ENCODE results near the gene POTEH. TPM values are rescaled to one million over a fixed set of nuclear protein-coding genes. Genes with fewer than 3 reads are reported as not detected.
"Not testable (repeated sequence)": the region's sequence is repeated elsewhere in the genome, so short reads cannot be mapped to it uniquely, and the experiment has no call there.

Gene POTEH
- total and polyA plus RNA-seq, 5 donors from 2014 or later, result not detected

DNA sequence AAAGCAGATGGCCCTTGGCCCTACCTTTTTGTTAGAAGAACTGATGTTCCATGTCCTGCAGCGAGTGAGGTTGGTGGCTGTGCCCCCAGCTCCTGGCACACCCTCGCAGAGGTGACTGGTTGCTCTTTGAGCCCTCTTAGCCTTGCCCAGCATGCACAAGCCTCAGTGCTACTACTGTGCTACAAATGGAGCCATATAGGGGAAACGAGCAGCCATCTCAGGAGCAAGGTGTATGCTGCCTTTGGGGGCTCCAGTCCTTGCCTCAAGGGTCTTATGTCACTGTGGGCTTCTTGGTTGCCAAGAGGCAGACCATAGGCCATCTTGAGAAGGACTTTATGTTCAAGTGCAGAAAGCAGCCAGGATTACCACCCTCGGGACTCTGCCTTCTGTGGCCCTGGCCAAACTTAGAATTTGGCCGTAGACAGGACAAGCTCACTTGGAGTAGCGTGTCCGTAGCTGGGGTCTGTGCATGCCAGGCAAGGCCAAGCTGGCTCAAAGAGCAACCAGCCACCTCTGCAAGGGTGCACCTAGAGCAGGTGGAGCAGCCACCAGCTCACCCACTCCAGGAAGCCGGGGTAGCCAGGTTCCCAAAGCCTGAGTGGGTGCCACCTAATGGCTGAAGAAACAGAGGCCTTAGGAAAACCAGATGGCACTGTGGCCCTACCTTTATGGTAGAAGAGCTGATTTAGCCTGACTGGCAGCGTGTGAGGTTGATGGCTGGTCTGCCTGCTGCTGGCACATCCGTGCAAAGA, 48.5 kb downstream of the POTEH start:
- not testable (repeated sequence) for H3K36me3 Mint-ChIP-seq; H3K36me3 ChIP-seq (ENCODE audit: control insufficient read depth, insufficient read depth, low read length); H3K9me3 ChIP-seq (ENCODE audit: control insufficient read depth in 2 of 2, low read length in 2 of 2); ATAC-seq (ENCODE audit: low read depth in 2 of 2); H3K27me3 ChIP-seq (ENCODE audit: control insufficient read depth, insufficient read depth, low read length); H3K27me3 Mint-ChIP-seq; H3K4me3 Mint-ChIP-seq; H3K4me1 Mint-ChIP-seq; H3K27ac ChIP-seq (ENCODE audit: insufficient read depth, low read length, poor library complexity, severe bottlenecking); H3K4me1 ChIP-seq (ENCODE audit: control insufficient read depth, insufficient read depth, low read length, poor library complexity, severe bottlenecking); DNase-seq; H3K9me3 Mint-ChIP-seq; H3K4me3 ChIP-seq (ENCODE audit: low read depth, low read length); H3K27ac Mint-ChIP-seq

DNA sequence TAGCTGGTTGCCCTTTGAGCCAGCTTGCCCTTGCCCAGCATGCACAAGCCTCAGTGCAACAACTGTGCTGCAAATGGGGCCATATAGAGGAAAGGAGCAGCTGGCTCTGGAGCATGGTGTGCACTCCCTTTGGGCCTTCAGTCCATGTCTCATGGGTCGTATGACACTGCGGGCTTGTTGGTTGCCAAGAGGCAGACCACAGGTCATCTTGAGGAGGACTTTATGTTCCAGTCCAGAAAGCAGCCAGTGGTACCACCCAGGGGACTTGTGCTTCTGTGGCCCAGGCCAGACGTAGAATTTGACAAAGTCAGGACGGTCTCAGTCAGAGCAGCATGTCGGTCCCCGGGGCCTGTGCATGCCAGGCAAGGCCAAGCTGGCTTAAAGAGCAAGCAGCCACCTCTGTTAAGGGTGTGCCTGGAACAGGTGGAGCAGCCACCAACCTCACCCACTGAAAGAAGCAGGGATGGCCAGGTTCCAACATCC, 49.1 kb downstream of the POTEH start:
- not testable (repeated sequence) for DNase-seq; H3K27ac ChIP-seq (ENCODE audit: insufficient read depth, low read length, poor library complexity, severe bottlenecking); H3K4me1 ChIP-seq (ENCODE audit: control insufficient read depth, insufficient read depth, low read length, poor library complexity, severe bottlenecking); H3K9me3 Mint-ChIP-seq; H3K4me3 Mint-ChIP-seq; H3K36me3 ChIP-seq (ENCODE audit: control insufficient read depth, insufficient read depth, low read length); H3K4me3 ChIP-seq (ENCODE audit: low read depth, low read length); H3K9me3 ChIP-seq (ENCODE audit: control insufficient read depth in 2 of 2, low read length in 2 of 2); H3K27me3 Mint-ChIP-seq; H3K4me1 Mint-ChIP-seq; H3K27me3 ChIP-seq (ENCODE audit: control insufficient read depth, insufficient read depth, low read length); H3K36me3 Mint-ChIP-seq; H3K27ac Mint-ChIP-seq
- ATAC-seq (ENCODE audit: low read depth in 2 of 2), result peak in 1 of 2 donors; percentile 20

DNA sequence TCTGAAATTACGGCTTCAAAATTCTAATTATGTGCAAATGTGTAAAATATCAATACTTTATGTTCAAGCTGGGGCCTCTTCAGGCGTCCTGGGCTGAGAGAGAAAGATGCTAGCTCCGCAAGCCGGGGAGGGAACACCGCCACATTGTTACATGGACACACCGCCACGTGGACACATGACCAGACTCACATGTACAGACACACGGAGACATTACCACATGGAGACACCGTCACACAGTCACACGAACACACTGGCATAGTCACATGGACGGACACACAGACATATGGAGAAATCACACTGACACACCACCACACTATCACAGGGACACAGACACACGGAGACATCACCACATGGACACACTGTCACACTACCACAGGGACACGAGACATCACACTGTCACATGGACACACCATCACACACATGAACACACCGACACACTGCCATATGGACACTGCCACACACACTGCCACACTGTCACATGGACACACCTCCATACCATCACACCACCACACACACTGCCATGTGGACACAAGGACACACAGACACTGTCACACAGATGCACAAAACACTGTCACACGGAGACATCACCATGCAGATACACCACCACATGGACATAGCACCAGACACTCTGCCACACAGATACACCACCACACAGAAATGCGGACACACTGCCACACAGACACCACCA, 58.0 kb downstream of the POTEH start:
- H3K27me3 Mint-ChIP-seq; H3K27ac ChIP-seq (ENCODE audit: insufficient read depth, low read length, poor library complexity, severe bottlenecking); H3K27me3 ChIP-seq (ENCODE audit: control insufficient read depth, insufficient read depth, low read length); H3K27ac Mint-ChIP-seq; ATAC-seq (ENCODE audit: low read depth in 2 of 2); H3K9me3 ChIP-seq (ENCODE audit: control insufficient read depth in 2 of 2, low read length in 2 of 2); H3K36me3 Mint-ChIP-seq; H3K4me3 Mint-ChIP-seq; H3K4me1 ChIP-seq (ENCODE audit: control insufficient read depth, insufficient read depth, low read length, poor library complexity, severe bottlenecking); H3K36me3 ChIP-seq (ENCODE audit: control insufficient read depth, insufficient read depth, low read length); H3K4me3 ChIP-seq (ENCODE audit: low read depth, low read length); H3K9me3 Mint-ChIP-seq; DNase-seq; H3K4me1 Mint-ChIP-seq: not testable (repeated sequence)

DNA sequence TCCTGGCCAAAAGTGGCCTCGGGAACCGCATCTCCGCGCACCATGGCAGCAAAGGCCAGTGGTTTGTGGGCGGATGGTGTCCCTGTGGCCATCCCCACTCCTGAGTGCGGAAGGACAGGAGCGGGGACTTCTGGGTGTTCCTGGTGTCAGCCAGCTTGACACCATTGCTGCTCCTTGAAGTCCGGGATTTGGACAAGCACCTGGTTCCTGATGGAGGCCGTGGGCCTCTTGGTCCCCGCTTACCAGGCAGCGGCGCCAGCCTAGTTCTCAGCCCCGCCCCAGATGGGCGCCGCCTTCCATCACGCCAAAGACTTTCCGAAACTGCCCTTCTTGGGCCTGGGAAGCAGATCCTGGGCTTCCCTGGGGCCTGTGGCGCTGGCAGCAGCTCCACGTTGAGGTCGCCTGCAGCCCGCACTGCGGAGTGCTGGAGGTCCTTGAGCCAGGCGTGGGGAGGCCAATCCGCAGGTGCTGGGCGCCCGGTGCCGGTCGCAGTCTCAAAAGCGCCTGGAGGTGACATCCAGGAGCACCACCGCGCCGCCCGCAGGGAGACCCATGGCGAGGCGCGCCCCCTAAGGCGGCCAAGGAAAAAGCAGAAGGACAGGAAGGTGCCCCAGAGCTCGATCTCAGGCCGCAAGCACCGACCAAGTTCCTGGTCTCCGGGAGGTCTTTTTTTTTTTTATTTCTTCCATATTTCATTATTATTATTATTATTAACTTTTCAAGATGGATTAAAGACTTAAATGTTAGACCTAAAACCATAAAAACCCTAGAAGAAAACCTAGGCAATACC, 59.5 kb downstream of the POTEH start:
- H3K4me1 ChIP-seq (ENCODE audit: control insufficient read depth, insufficient read depth, low read length, poor library complexity, severe bottlenecking); H3K27ac ChIP-seq (ENCODE audit: insufficient read depth, low read length, poor library complexity, severe bottlenecking); H3K9me3 Mint-ChIP-seq; H3K27me3 ChIP-seq (ENCODE audit: control insufficient read depth, insufficient read depth, low read length); H3K4me3 ChIP-seq (ENCODE audit: low read depth, low read length); H3K4me3 Mint-ChIP-seq; H3K9me3 ChIP-seq (ENCODE audit: control insufficient read depth in 2 of 2, low read length in 2 of 2); H3K4me1 Mint-ChIP-seq; H3K36me3 ChIP-seq (ENCODE audit: control insufficient read depth, insufficient read depth, low read length); DNase-seq; H3K27me3 Mint-ChIP-seq; H3K36me3 Mint-ChIP-seq; ATAC-seq (ENCODE audit: low read depth in 2 of 2); H3K27ac Mint-ChIP-seq: not testable (repeated sequence)

DNA sequence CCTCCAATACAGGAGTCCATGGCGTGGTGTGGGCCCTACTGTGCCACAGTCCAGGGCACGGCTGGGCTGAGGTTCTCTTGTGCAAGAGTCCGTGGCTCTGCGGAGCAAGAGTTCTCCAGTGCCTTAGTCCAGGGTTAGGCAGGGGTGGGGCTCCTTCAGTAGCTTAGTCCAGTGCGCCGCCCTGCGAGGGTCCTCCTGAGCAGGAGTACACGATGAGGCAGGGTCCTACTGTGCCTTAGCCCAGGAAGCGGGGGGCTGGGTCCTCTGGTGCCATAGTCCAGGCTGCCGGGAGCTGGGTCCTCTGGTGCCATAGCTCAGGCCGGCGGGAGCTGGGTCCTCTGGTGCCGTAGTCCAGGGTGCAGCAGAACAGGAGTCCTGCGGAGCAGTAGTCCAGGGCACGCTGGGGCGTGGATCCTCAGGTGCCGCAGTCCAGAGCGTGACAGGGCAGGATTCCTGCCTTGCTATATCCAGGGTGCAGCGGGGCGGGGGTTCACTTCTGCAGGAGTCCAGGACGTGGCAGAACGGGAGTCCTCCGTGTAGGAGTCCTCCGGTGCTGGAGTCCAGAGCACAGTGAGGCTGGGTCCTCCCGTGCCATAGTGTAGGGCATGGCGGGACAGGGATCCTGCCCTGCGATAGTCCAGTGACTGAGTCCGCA, 69.7 kb downstream of the POTEH start:
- H3K4me1 Mint-ChIP-seq; H3K27me3 Mint-ChIP-seq; DNase-seq; H3K27ac ChIP-seq (ENCODE audit: insufficient read depth, low read length, poor library complexity, severe bottlenecking); ATAC-seq (ENCODE audit: low read depth in 2 of 2); H3K4me1 ChIP-seq (ENCODE audit: control insufficient read depth, insufficient read depth, low read length, poor library complexity, severe bottlenecking); H3K36me3 Mint-ChIP-seq; H3K9me3 Mint-ChIP-seq; H3K27ac Mint-ChIP-seq; H3K4me3 Mint-ChIP-seq; H3K36me3 ChIP-seq (ENCODE audit: control insufficient read depth, insufficient read depth, low read length); H3K27me3 ChIP-seq (ENCODE audit: control insufficient read depth, insufficient read depth, low read length); H3K9me3 ChIP-seq (ENCODE audit: control insufficient read depth in 2 of 2, low read length in 2 of 2); H3K4me3 ChIP-seq (ENCODE audit: low read depth, low read length): not testable (repeated sequence)

DNA sequence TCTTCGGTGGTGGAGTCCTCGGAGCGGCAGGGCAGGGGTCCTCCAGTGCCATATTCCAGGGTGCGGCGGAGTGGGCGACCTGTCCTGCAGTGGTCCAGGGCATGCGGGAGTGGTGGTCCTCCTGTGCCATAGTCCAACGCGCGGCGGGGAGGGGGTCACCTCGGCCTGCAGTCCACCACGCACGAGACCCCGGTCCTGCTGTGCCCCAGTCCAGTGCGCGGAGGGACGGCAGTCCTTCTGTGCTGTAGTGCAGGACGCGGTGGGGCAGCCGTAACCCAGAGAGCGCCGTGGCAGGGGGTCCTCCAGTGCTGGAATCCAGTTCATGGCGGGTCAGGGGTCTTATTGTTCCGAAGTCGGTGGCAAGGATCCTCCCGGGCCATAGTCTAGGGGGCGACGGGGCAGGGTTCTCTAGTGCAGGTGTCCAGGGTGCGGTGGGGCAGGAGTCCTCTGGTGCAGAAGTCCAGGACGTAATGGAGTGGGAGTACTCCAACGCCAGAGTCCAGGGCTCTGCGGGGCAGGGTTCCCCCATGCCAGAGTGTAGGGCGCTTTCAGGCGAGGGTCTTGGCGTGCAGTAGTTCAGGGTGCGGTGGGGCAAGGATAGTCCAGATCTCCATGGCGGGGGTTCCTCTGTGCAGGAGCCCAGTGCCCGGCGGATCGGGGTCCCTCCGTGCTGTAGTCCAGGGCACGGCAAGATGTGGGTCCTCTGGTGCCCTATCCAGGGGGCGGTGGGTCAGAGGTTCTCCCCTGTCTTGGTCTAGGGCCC, 70.7 kb downstream of the POTEH start:
- ATAC-seq (ENCODE audit: low read depth in 2 of 2); H3K36me3 ChIP-seq (ENCODE audit: control insufficient read depth, insufficient read depth, low read length): not testable (repeated sequence)

DNA sequence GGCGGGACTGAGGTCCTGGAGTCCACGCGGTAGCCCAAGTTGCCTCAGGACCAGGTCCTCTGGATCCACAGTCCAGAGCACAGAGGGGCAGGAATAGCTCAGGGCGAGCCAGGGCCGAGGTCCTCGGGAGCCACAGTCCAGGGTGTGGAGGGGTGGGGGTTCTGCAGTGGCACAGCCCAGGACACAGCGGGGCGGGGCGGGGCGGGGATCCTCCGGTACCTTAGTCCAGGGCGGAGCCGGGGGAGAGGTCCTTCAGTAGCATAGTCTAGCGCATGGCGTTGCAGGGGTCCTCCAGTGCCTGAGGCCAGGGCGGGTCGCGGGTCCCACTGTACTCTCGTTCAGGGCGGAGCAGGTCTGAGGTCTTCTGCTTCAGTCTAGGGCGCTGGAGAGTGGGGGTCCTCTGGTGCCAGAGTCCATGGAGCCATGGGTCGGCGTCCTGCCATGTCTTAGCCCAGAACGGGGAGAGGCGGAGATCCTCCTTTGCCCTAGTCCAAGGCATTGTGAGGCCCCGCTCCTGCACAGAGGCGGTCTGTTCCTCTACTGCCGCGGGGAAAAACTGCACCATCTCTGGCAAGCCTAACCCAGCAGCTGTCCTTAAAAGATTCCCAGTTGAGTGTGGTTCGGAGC, 71.4 kb downstream of the POTEH start:
- not testable (repeated sequence) for H3K27ac Mint-ChIP-seq; H3K36me3 ChIP-seq (ENCODE audit: control insufficient read depth, insufficient read depth, low read length); H3K9me3 Mint-ChIP-seq; H3K27me3 Mint-ChIP-seq; H3K4me1 Mint-ChIP-seq; ATAC-seq (ENCODE audit: low read depth in 2 of 2); H3K27ac ChIP-seq (ENCODE audit: insufficient read depth, low read length, poor library complexity, severe bottlenecking); H3K27me3 ChIP-seq (ENCODE audit: control insufficient read depth, insufficient read depth, low read length); H3K4me3 ChIP-seq (ENCODE audit: low read depth, low read length); DNase-seq; H3K4me3 Mint-ChIP-seq; H3K9me3 ChIP-seq (ENCODE audit: control insufficient read depth in 2 of 2, low read length in 2 of 2); H3K36me3 Mint-ChIP-seq; H3K4me1 ChIP-seq (ENCODE audit: control insufficient read depth, insufficient read depth, low read length, poor library complexity, severe bottlenecking)

More for the DNA sequence above, 70.7 kb downstream of the POTEH start:
- H3K27ac Mint-ChIP-seq; H3K9me3 ChIP-seq (ENCODE audit: control insufficient read depth in 2 of 2, low read length in 2 of 2); H3K27me3 ChIP-seq (ENCODE audit: control insufficient read depth, insufficient read depth, low read length); H3K27me3 Mint-ChIP-seq; H3K4me1 Mint-ChIP-seq; H3K9me3 Mint-ChIP-seq; H3K27ac ChIP-seq (ENCODE audit: insufficient read depth, low read length, poor library complexity, severe bottlenecking); H3K4me3 ChIP-seq (ENCODE audit: low read depth, low read length); H3K4me3 Mint-ChIP-seq; H3K4me1 ChIP-seq (ENCODE audit: control insufficient read depth, insufficient read depth, low read length, poor library complexity, severe bottlenecking); DNase-seq; H3K36me3 Mint-ChIP-seq: not testable (repeated sequence)
